HepG2 (cell line): ENCODE results near the gene ZMIZ2.

Experiments used
- BRCA1 ChIP-seq: sonication (generic); formaldehyde crosslinking; IDR thresholded peaks from 2 replicates; pipeline ENCODE4 v1.4.0; 2020; ENCODE audit warnings: missing genetic modification reagents
- BRD4 ChIP-seq: sonication (generic); formaldehyde crosslinking; IDR thresholded peaks from 2 replicates; pipeline ENCODE4 v1.4.0; 2020; ENCODE audit warnings: missing genetic modification reagents
- CCAR2 ChIP-seq: fragments of 200-400 bp; formaldehyde crosslinking; optimal IDR thresholded peaks from 2 replicates; pipeline ENCODE3; 2018; ENCODE audit warnings: low read depth, mild to moderate bottlenecking, low read length, moderate library complexity
- EED ChIP-seq: sonication (generic); formaldehyde crosslinking; IDR thresholded peaks from 2 replicates; pipeline ENCODE4 v1.5.0; 2020; ENCODE audit warnings: mild to moderate bottlenecking, missing genetic modification reagents
- FOXA1 ChIP-seq, 2 experiments: fragments of 450-650 bp in 1 of 2; sonication (generic) in 1 of 2; formaldehyde crosslinking in 1 of 2; IDR thresholded peaks; 2 replicates each; pipeline versions ENCODE4 v1.4.0 to v1.6.1; 2016 to 2020; ENCODE audit warnings: missing genetic modification reagents in 1 of 2
- GABPB1 ChIP-seq: IDR thresholded peaks from 2 replicates; pipeline ENCODE4 v1.6.1; 2016; ENCODE audit warnings: mild to moderate bottlenecking, missing genetic modification reagents, moderate library complexity, missing compliant biosample characterization
- HOXD1 ChIP-seq: sonication (generic); formaldehyde crosslinking; IDR thresholded peaks from 2 replicates; pipeline ENCODE4 v1.5.0; 2020; ENCODE audit warnings: missing genetic modification reagents
- MTA1 ChIP-seq: sonication (generic); formaldehyde crosslinking; IDR thresholded peaks from 2 replicates; pipeline ENCODE4 v1.4.0; 2020; ENCODE audit warnings: missing genetic modification reagents, mild to moderate bottlenecking, borderline replicate concordance
- PHB2 ChIP-seq: fragments of 450-650 bp; IDR thresholded peaks from 2 replicates; pipeline ENCODE4 v1.6.1; 2018; ENCODE audit not compliant: partially characterized antibody
- POLR2A ChIP-seq, 2 experiments: IDR thresholded peaks; 2 replicates each; pipeline ENCODE4 v1.6.1; 2011; ENCODE audit warnings: low read depth in 2 of 2, low read length in 2 of 2, mild to moderate bottlenecking in 1 of 2, moderate library complexity in 1 of 2; ENCODE audit not compliant: insufficient read depth in 1 of 2
- ZNF24 ChIP-seq: fragments of 450-650 bp; IDR thresholded peaks from 2 replicates; pipeline ENCODE4 v1.6.1; 2017; ENCODE audit warnings: antibody characterized with exemption, mild to moderate bottlenecking

DNA sequence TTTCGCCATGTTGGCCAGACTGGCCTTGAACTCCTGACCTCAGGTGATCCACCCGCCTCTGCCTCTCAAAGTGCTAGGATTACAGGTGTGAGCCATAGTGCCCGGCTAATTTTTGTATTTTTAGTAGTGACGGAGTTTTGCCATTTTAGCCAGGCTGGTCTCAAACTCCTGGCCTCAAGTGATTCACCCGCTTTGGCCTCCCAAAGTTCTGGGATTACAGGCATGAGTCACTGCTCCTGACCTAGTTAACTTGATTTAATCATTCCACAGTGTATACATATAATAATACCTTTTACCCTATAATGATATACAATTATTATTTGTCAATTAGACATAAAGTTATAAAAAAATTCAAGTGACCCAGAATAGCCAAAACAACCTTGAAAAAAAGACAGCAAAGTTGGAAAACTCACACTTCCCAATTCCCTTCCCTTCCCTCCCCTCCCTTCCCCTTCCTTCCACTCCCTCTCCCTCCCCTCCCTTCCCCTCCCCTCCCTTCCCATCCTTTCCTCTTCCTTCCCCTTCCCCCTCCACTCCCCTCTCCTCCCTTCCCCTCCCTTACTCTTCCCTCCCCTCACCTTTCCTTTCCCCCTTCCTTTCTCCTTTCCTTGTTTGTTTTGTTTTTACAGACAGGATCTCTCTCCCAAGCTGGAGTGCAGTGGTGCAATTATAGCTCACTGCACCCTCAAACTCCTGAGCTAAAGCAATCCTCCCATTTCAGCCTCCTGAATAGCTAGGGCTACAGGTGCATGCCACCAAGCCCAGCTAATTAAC is 14.8 kb upstream of the ZMIZ2 start:
- TF ChIP-seq FOXA1 (IDR thresholded peaks at IDR 0.05) (no peak), FOXA1 (CRISPR knock-in tag; IDR thresholded peaks at IDR 0.05) (no peak), HOXD1 (CRISPR knock-in tag) (no peak), ZNF24 (no peak), PHB2 (no peak), CCAR2 (no peak), POLR2A (IDR thresholded peaks at IDR 0.05; ENCODE audit: insufficient read depth in 1 of 2, low read depth in 2 of 2, low read length in 2 of 2) (no peak), GABPB1 (no peak), EED (CRISPR knock-in tag) (no peak), BRD4 (no peak), MTA1 (CRISPR knock-in tag) (no peak), BRCA1 (CRISPR knock-in tag) (no peak)
